Smooth muscle cell of trachea (primary cell): ENCODE results near the gene OLFML3. TPM values are rescaled to one million over a fixed set of nuclear protein-coding genes. Genes with fewer than 3 reads are reported as not detected.

Experiments
- total RNA-seq: library from RNA; depleted of rRNA; stranded (reverse); fragments of >200 nt; gene quantifications from 2 replicates; pipeline ENCODE4 v1.2.1, GENCODE V29; 2014

The OLFML3 gene, protein sequence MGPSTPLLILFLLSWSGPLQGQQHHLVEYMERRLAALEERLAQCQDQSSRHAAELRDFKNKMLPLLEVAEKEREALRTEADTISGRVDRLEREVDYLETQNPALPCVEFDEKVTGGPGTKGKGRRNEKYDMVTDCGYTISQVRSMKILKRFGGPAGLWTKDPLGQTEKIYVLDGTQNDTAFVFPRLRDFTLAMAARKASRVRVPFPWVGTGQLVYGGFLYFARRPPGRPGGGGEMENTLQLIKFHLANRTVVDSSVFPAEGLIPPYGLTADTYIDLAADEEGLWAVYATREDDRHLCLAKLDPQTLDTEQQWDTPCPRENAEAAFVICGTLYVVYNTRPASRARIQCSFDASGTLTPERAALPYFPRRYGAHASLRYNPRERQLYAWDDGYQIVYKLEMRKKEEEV
- 139 and 144 TPM in 2 replicates for total RNA-seq

DNA sequence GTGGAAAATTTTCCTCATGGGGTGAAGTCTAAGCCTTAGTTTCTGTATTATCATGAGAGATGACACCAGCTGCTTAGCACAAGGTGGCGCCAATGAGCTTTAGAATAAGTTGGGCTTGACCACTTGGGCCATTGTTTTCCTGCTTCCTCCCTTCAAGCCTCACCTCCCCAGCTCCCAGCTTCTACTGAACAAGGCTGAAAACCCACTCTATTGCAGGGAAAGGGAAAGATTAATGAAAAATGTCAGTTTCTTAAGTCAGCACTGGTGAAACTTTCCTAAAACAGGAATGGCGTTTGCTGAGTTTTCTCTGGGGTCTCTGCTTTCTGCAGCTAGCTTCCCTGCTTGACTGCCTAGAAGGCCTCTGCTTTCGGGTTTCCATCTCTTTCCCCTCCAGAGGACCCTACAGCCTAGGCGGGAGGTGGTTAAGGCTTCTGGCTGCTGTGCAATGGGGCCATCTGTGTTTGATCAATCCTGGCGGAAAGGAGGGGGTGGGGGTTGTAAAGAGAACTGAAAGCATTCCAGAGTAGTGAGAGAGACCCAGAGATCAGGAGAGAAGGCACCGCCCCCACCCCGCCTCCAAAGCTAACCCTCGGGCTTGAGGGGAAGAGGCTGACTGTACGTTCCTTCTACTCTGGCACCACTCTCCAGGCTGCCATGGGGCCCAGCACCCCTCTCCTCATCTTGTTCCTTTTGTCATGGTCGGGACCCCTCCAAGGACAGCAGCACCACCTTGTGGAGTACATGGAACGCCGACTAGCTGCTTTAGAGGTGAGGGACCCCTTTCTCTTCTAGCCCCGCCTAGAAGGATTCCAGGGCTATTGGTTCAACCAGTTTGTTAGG is at the start of gene OLFML3:
Gene OLFML3, plus strand, starts transcription at position 612 of the 840 bp plus-strand sequence. Its CDS starts 43 bp downstream, at position 655.

Other genes with a start within 250 kb of the OLFML3 start
- 31.4 and 44.4 TPM in 2 replicates for gene PHTF1, start 220.0 kb upstream of the OLFML3 start, total RNA-seq
- 6.9 and 12.1 TPM in 2 replicates for gene RSBN1, start 167.0 kb upstream of the OLFML3 start, total RNA-seq
- 1.2 and 1.3 TPM in 2 replicates for gene PTPN22, start 107.8 kb upstream of the OLFML3 start, total RNA-seq
- under 0.01 and 0.17 TPM in 2 replicates for gene BCL2L15, start 91.9 kb upstream of the OLFML3 start, total RNA-seq
- gene AP4B1, start 74.7 kb upstream of the OLFML3 start, total RNA-seq: 18.7 and 27.2 TPM in 2 replicates
- gene DCLRE1B, start 74.1 kb upstream of the OLFML3 start, total RNA-seq: 1.2 and 2.2 TPM in 2 replicates
- gene HIPK1, start 50.1 kb upstream of the OLFML3 start, total RNA-seq: 18.2 and 21.0 TPM in 2 replicates
- not detected in 2 replicates for gene SYT6, start 174.4 kb downstream of the OLFML3 start, total RNA-seq